Right atrium auricular region (tissue), 2 donors: ENCODE measurements around the gene KLK3. TPM values are rescaled to one million over a fixed set of nuclear protein-coding genes. Genes with fewer than 3 reads are reported as not detected.

Experiments
- DNase-seq: peaks from one replicate; pipeline ENCODE4 v3.0.0-alpha.2; 2019; ENCODE audit warnings: low spot score
- H3K27ac ChIP-seq, 2 donors: fragments of 200-600 bp; sonication (generic); 1 replicate in 1 of 2; 2 replicates in 1 of 2; pipeline ENCODE4 v1.5.1; 2016 to 2019
- H3K27me3 ChIP-seq, 2 donors: fragments of 200-600 bp; sonication (generic); one replicate each; pipeline versions ENCODE4 v1.5.1 to v1.6.0; 2017 to 2019
- H3K36me3 ChIP-seq: fragments of 200-600 bp; sonication (generic); one replicate; pipeline ENCODE4 v1.5.1; 2016
- H3K4me1 ChIP-seq, 2 donors: fragments of 200-600 bp; sonication (generic); one replicate each; pipeline versions ENCODE4 v1.5.1 to v1.6.0; 2017 to 2019
- H3K4me3 ChIP-seq, 2 donors: fragments of 200-600 bp; sonication (generic); 1 replicate in 1 of 2; 2 replicates in 1 of 2; pipeline ENCODE4 v1.5.1; 2017 to 2019; ENCODE audit warnings: mild to moderate bottlenecking in 1 of 2, moderate library complexity in 1 of 2
- H3K9me3 ChIP-seq, 2 donors: fragments of 200-600 bp; sonication (generic); one replicate each; pipeline ENCODE4 v1.5.1; 2019
- CTCF ChIP-seq, 2 donors: fragments of 200-600 bp; sonication (generic); IDR thresholded peaks; one replicate each; pipeline ENCODE4 v1.5.1; 2019; ENCODE audit warnings: antibody characterized with exemption in 2 of 2
- total RNA-seq, 2 donors: library from RNA; depleted of rRNA; stranded (reverse); fragments of >200 nt; gene quantifications; one replicate each; pipeline ENCODE4 v1.1.0, GENCODE V29; 2016

Gene KLK3
- total RNA-seq, 2 donors from 2014 or later: not detected

- DNase-seq: no peak
- Histone ChIP-seq H3K27ac (no peak overlapping the region), H3K4me3 (no peak overlapping the region), H3K36me3 (no peaks in the 10 kb centered on the region), H3K27me3 (no peaks in the 10 kb centered on the region), H3K9me3 (peaks cover 0 to 5% of the 10 kb centered on the region in 2 donors), H3K4me1 (peaks cover 0 to 10% of the 10 kb centered on the region in 2 donors)
- no peak for TF ChIP-seq CTCF (IDR thresholded peaks at IDR 0.05)
Observed at GRCh38 chr19:50837300-50837699, 17.4 kb upstream of the KLK3 start.

- no peaks in the 10 kb centered on the region for H3K27me3 ChIP-seq
- no peak overlapping the region for H3K4me3 ChIP-seq
- H3K36me3 ChIP-seq: no peaks in the 10 kb centered on the region
- H3K9me3 ChIP-seq: peaks cover 0 to 13% of the 10 kb centered on the region in 2 donors
- H3K27ac ChIP-seq: no peak overlapping the region
- DNase-seq: no peak
- TF ChIP-seq CTCF (IDR thresholded peaks at IDR 0.05): no peak
- H3K4me1 ChIP-seq: peaks cover 0 to 10% of the 10 kb centered on the region in 2 donors
Observed at GRCh38 chr19:50838239-50838638, 16.5 kb upstream of the KLK3 start.

GRCh38 chr19:50839712-50840655 lies 14.7 kb upstream of the KLK3 start:
- Histone ChIP-seq H3K36me3 (no peaks in the 10 kb centered on the region), H3K4me3 (no peak overlapping the region), H3K4me1 (peaks cover 0 to 10% of the 10 kb centered on the region in 2 donors), H3K27ac (no peak overlapping the region), H3K27me3 (no peaks in the 10 kb centered on the region), H3K9me3 (peaks cover 0 to 27% of the 10 kb centered on the region in 2 donors)
- no peak for DNase-seq
- TF ChIP-seq CTCF (IDR thresholded peaks at IDR 0.05): no peak

- no peak for DNase-seq
- Histone ChIP-seq H3K27ac (no peak overlapping the region), H3K4me3 (no peak overlapping the region), H3K9me3 (peaks cover 0 to 27% of the 10 kb centered on the region in 2 donors), H3K4me1 (no peaks in the 10 kb centered on the region), H3K27me3 (no peaks in the 10 kb centered on the region), H3K36me3 (no peaks in the 10 kb centered on the region)
- no peak for TF ChIP-seq CTCF (IDR thresholded peaks at IDR 0.05)
Observed at GRCh38 chr19:50842130-50842529, 12.6 kb upstream of the KLK3 start.

GRCh38 chr19:50843205-50843604 lies 11.5 kb upstream of the KLK3 start:
- peaks cover 0 to 27% of the 10 kb centered on the region in 2 donors for H3K9me3 ChIP-seq
- H3K4me3 ChIP-seq: no peak overlapping the region
- no peaks in the 10 kb centered on the region for H3K4me1 ChIP-seq
- H3K36me3 ChIP-seq: no peaks in the 10 kb centered on the region
- no peak for DNase-seq
- H3K27me3 ChIP-seq: no peaks in the 10 kb centered on the region
- no peak for TF ChIP-seq CTCF (IDR thresholded peaks at IDR 0.05)
- no peak overlapping the region for H3K27ac ChIP-seq
